Spleen (tissue), 7 donors: Measurements from ENCODE around the gene MAT2B.

Experiments
- POLR2A ChIP-seq, 3 donors: fragments of 450-650 bp; IDR thresholded peaks; one replicate each; pipeline ENCODE4 v1.5.1; 2017; ENCODE audit warnings: antibody characterized with exemption in 3 of 3, mild to moderate bottlenecking in 1 of 3
- TF ChIP-seq, protein P1 (sequence below), 11 experiments: fragments of 200-600 bp in 7 of 11; fragments of 450-650 bp in 4 of 11; sonication (generic) in 4 of 11; IDR thresholded peaks in 8 of 11; conservative IDR thresholded peaks in 3 of 11; 1 replicate in 7 of 11; 2 replicates in 4 of 11; pipeline versions ENCODE4 v1.4.0 to v1.8.0; 2016 to 2021; ENCODE audit warnings: antibody characterized with exemption in 11 of 11, inconsistent platforms in 4 of 11, mild to moderate bottlenecking in 1 of 11
- donor health status: DM: no; HTN: no; CAD: no; lungs with moderate emphysema.
- donor health status: DM: no; HTN: no; CAD: no.
- donor health status: DM: no; HTN: no; CAD: no.

DNA sequence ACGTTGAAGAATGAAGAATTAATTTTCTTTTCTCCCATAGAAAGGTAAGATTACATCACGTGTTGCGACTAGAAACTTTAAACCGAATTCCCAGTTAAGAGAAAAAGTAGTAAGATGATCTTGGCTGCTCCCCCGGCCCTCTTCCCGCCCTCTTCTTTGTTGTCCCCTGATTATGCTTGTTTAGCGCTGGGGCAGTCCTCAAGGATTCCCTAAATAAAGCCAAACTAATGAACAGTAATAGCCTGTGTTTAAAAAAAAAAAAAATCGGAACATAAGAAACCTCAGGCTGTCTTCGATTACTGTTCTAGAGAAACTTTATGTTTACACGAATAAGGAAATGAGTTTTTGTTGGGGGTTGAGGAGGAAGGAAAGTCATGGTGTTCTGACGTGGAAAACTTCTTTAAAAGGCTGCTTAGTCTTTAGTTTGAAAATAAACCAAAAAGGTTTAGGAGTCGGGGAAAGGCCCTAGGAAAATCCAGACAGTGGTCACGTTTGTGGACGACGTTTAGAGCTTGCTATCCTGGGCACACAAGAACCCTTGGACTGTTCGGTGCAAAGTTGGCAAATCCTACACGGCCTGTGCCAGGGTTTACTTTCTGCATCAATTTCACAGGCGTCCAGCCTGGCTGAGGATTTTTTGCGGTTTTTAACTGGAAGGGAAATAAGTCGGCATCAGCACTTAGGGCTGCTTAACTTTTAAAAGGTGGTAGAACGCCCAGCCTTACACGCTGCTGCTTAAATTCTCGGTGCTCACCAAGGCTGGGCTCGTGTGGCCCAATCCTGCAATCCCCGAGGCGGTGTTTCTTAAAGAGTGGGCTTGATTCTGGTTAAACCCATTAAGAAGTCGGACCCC is 1.1 kb upstream of the MAT2B start:
- TF ChIP-seq POLR2A (IDR thresholded peaks at IDR 0.05), result no peak
- TF ChIP-seq, protein P1, sequence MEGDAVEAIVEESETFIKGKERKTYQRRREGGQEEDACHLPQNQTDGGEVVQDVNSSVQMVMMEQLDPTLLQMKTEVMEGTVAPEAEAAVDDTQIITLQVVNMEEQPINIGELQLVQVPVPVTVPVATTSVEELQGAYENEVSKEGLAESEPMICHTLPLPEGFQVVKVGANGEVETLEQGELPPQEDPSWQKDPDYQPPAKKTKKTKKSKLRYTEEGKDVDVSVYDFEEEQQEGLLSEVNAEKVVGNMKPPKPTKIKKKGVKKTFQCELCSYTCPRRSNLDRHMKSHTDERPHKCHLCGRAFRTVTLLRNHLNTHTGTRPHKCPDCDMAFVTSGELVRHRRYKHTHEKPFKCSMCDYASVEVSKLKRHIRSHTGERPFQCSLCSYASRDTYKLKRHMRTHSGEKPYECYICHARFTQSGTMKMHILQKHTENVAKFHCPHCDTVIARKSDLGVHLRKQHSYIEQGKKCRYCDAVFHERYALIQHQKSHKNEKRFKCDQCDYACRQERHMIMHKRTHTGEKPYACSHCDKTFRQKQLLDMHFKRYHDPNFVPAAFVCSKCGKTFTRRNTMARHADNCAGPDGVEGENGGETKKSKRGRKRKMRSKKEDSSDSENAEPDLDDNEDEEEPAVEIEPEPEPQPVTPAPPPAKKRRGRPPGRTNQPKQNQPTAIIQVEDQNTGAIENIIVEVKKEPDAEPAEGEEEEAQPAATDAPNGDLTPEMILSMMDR (IDR thresholded peaks at IDR 0.05 in 8 of 11, conservative IDR thresholded peaks at IDR 0.05 in 3 of 11), result no peak
